Upper lobe of left lung (tissue), 6 donors: ENCODE results near the gene AGPS. TPM values are rescaled to one million over a fixed set of nuclear protein-coding genes. Genes with fewer than 3 reads are reported as not detected.

Experiments
- ATAC-seq, 2 donors: fragments of 200-7000 bp; cut with Tn5 transposase; one replicate each; pipeline ENCODE4 v1.9.1; 2022; ENCODE audit warnings: mild to moderate bottlenecking in 2 of 2, moderate library complexity in 2 of 2; ENCODE audit not compliant: low FRiP score in 2 of 2
- DNase-seq, 2 donors: peaks; one replicate each; pipeline ENCODE4 v3.0.0-alpha.2; 2019 to 2020
- H3K27ac ChIP-seq, 4 donors: fragments of 200-600 bp; sonication (generic); one replicate each; pipeline ENCODE4 v1.5.1; 2016 to 2019
- H3K27me3 ChIP-seq, 4 donors: fragments of 200-600 bp; sonication (generic); one replicate each; pipeline ENCODE4 v1.5.1; 2017 to 2019
- H3K36me3 ChIP-seq, 4 donors: fragments of 200-600 bp; sonication (generic); one replicate each; pipeline ENCODE4 v1.5.1; 2016 to 2019
- H3K4me1 ChIP-seq, 4 donors: fragments of 200-600 bp; sonication (generic); one replicate each; pipeline ENCODE4 v1.5.1; 2018 to 2019
- H3K4me3 ChIP-seq, 4 donors: fragments of 200-600 bp; sonication (generic); one replicate each; pipeline ENCODE4 v1.5.1; 2017 to 2019; ENCODE audit warnings: mild to moderate bottlenecking in 2 of 4, moderate library complexity in 1 of 4
- H3K9me3 ChIP-seq, 4 donors: fragments of 200-600 bp; sonication (generic); one replicate each; pipeline ENCODE4 v1.5.1; 2018 to 2019
- CTCF ChIP-seq, 6 experiments: fragments of 450-650 bp in 4 of 6; fragments of 200-600 bp in 2 of 6; sonication (generic) in 2 of 6; IDR thresholded peaks; one replicate each; pipeline ENCODE4 v1.5.1; 2016 to 2019; ENCODE audit warnings: antibody characterized with exemption in 6 of 6
- EP300 ChIP-seq, 4 donors: sonication (generic); formaldehyde crosslinking; IDR thresholded peaks; one replicate each; pipeline ENCODE4 v1.5.1; 2017; ENCODE audit warnings: antibody characterized with exemption in 4 of 4, control low read depth in 2 of 4
- POLR2A ChIP-seq, 4 donors: fragments of 450-650 bp; IDR thresholded peaks; one replicate each; pipeline ENCODE4 v1.5.1; 2016 to 2017; ENCODE audit warnings: antibody characterized with exemption in 4 of 4, mild to moderate bottlenecking in 2 of 4
- POLR2AphosphoS5 ChIP-seq, 2 donors: sonication (generic); formaldehyde crosslinking; IDR thresholded peaks; one replicate each; pipeline ENCODE4 v1.5.1; 2017; ENCODE audit warnings: antibody characterized with exemption in 2 of 2
- WGBS, 2 donors: methylation state at CpG; one replicate each; pipeline ENCODE4 v1.1.5; 2017 to 2018; 5-methylcytosine and 5-hydroxymethylcytosine counted together
- total RNA-seq, 6 donors: library from RNA; depleted of rRNA in 4 of 6; stranded (reverse); fragments of >200 nt in 4 of 6; gene quantifications; one replicate each; pipeline versions ENCODE4 v1.1.0 to v1.2.1, GENCODE V29; 2016 to 2021
- donor health status: DM: no; HTN: no; CAD: no; lungs with moderate emphysema.
- donor health status: DM: no; HTN: yes; CAD: no; lungs with severe emphysema.

AGPS gene
- total RNA-seq, 6 donors from 2014 or later: 38.8 to 81.6 (median 50.0) TPM

DNA sequence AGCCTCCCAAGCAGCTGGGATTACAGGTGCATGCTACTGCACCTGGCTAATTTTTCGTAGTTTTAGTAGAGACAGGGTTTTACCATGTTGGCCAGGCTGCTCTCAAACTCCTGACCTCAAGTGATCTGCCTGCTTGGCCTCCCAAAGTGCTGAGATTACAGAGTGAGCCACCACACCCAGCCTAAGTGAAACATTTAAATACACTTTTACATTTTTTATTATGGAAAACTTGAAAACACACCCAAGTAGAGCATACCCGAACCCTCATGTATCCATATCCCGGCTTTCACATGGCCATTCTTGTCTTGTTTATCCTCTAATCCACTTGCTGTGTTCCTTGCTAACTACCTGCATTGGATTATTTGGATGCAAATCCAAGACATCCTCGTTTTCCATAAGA lies 13.2 kb upstream of the AGPS start:
- DNase-seq (no peak), ATAC-seq (no peak)
- no peaks in the 10 kb centered on the region for H3K4me1 ChIP-seq
- 89 to 95% methylated on average over 4 of the region's 4 CpGs for WGBS, 2 donors
- no peaks in the 10 kb centered on the region for H3K36me3 ChIP-seq
- no peak overlapping the region for H3K4me3 ChIP-seq
- H3K27ac ChIP-seq: no peak overlapping the region
- TF ChIP-seq CTCF (IDR thresholded peaks at IDR 0.05) (no peak), EP300 (IDR thresholded peaks at IDR 0.05) (no peak), POLR2A (IDR thresholded peaks at IDR 0.05) (no peak), POLR2AphosphoS5 (IDR thresholded peaks at IDR 0.05) (no peak)
- no peaks in the 10 kb centered on the region for H3K9me3 ChIP-seq
- no peaks in the 10 kb centered on the region for H3K27me3 ChIP-seq

DNA sequence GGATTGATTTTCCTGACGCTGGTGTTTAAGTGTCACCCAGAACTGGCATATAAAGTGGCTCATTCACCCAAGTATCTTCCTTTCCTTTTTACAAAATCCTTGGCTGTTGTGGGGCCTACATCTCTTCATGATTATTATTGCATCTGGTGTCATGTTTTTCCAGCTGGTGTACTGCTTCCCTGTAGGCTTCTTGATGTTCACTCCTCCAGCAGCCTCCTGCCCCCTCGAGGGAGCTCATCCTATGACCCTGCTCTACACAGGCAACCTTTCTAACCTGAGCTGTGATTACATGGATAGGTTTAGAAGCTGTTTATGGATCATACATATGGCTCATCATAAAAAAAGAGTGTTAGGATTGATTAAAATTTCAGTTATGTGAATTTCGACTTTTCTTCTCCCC lies 12.4 kb upstream of the AGPS start:
- no peak for ATAC-seq
- Histone ChIP-seq H3K27me3 (no peaks in the 10 kb centered on the region), H3K9me3 (no peaks in the 10 kb centered on the region), H3K4me1 (no peaks in the 10 kb centered on the region), H3K4me3 (no peak overlapping the region), H3K36me3 (no peaks in the 10 kb centered on the region), H3K27ac (no peak overlapping the region)
- TF ChIP-seq POLR2AphosphoS5 (IDR thresholded peaks at IDR 0.05) (no peak), EP300 (IDR thresholded peaks at IDR 0.05) (no peak), POLR2A (IDR thresholded peaks at IDR 0.05) (no peak), CTCF (IDR thresholded peaks at IDR 0.05) (no peak)
- 96 to 97% methylated on average over 3 of the region's 3 CpGs for WGBS, 2 donors
- no peak for DNase-seq

DNA sequence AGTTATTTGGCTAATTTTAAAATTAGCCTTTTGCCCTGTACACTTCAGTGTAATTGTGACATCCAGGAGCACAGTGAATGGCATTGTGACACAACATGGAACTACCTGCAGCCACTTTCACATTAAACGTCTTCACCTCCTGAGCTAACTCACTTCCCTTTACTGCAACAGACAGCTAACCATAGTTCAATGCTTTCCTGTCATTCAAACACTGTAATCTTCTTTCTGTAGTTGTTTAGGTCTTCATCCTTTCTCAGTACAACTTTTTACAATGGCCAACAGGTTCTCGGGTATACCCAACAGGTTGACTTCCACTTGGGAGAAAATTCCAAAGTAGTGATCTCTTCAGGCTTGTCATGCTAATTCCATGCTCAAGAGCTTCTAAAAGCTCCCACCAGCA lies 8.6 kb upstream of the AGPS start:
- Histone ChIP-seq H3K27me3 (no peaks in the 10 kb centered on the region), H3K27ac (no peak overlapping the region), H3K9me3 (no peaks in the 10 kb centered on the region), H3K36me3 (no peaks in the 10 kb centered on the region), H3K4me3 (no peak overlapping the region), H3K4me1 (no peaks in the 10 kb centered on the region)
- no peak for ATAC-seq
- TF ChIP-seq POLR2A (IDR thresholded peaks at IDR 0.05): no peak
- no peak for TF ChIP-seq CTCF (IDR thresholded peaks at IDR 0.05)
- no peak for TF ChIP-seq POLR2AphosphoS5 (IDR thresholded peaks at IDR 0.05)
- TF ChIP-seq EP300 (IDR thresholded peaks at IDR 0.05): no peak
- DNase-seq: no peak
- WGBS, 2 donors: 60 to 71% methylated on average over 2 of the region's 2 CpGs

DNA sequence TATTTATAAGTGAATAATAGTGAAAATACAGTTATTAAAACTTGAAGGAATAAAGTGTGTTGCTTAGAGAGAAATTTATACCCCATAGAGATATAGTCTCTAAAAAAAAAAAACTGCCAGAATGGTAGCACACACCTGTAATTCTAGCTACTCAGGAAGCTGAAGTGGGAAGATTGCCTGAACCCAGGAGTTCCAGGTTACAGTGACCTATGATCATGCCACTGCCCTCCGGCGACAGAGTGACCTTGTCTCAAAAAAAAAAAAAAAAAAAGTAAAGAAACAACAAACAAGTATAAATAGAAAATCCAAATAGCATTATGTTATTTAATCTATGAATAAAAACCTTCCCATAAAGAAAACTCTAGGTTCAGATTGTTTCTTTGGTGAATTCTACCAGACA lies 7.4 kb upstream of the AGPS start:
- Histone ChIP-seq H3K4me1 (no peaks in the 10 kb centered on the region), H3K27me3 (no peaks in the 10 kb centered on the region), H3K36me3 (no peaks in the 10 kb centered on the region), H3K9me3 (no peaks in the 10 kb centered on the region), H3K4me3 (no peak overlapping the region), H3K27ac (no peak overlapping the region)
- no peak for DNase-seq
- WGBS, 2 donors: 91 to 93% methylated on average over 2 of the region's 2 CpGs
- TF ChIP-seq CTCF (IDR thresholded peaks at IDR 0.05) (no peak), POLR2AphosphoS5 (IDR thresholded peaks at IDR 0.05) (no peak), POLR2A (IDR thresholded peaks at IDR 0.05) (no peak), EP300 (IDR thresholded peaks at IDR 0.05) (no peak)
- ATAC-seq: no peak

- Histone ChIP-seq H3K9me3 (no peaks in the 10 kb centered on the region), H3K36me3 (no peaks in the 10 kb centered on the region), H3K4me1 (peaks cover 16 to 48% (median 26%) of the 10 kb centered on the region in 4 donors), H3K27ac (peak overlapping the region; percentile 78 to 85 (median 80)), H3K27me3 (no peaks in the 10 kb centered on the region), H3K4me3 (peak overlapping the region; percentile 75 to 92 (median 79))
- 40 to 48% methylated on average over 4 of the region's 4 CpGs for WGBS, 2 donors
- ATAC-seq (no peak), DNase-seq (no peak)
- TF ChIP-seq EP300 (IDR thresholded peaks at IDR 0.05) (no peak), CTCF (IDR thresholded peaks at IDR 0.05) (no peak), POLR2AphosphoS5 (IDR thresholded peaks at IDR 0.05) (no peak), POLR2A (IDR thresholded peaks at IDR 0.05) (no peak)
These were observed 676 bp upstream of the AGPS start for GRCh38 chr2:177391822-177392372.
